Right atrium auricular region (tissue), 2 donors: ENCODE measurements around the gene ANXA8L1. TPM values are rescaled to one million over a fixed set of nuclear protein-coding genes. Genes with fewer than 3 reads are reported as not detected.
"Not testable (repeated sequence)": the region's sequence is repeated elsewhere in the genome, so short reads cannot be mapped to it uniquely, and the experiment has no call there.

Source experiments
- DNase-seq: peaks from one replicate; pipeline ENCODE4 v3.0.0-alpha.2; 2019; ENCODE audit warnings: low spot score
- H3K27ac ChIP-seq, 2 donors: fragments of 200-600 bp; sonication (generic); 1 replicate in 1 of 2; 2 replicates in 1 of 2; pipeline ENCODE4 v1.5.1; 2016 to 2019
- H3K27me3 ChIP-seq, 2 donors: fragments of 200-600 bp; sonication (generic); one replicate each; pipeline versions ENCODE4 v1.5.1 to v1.6.0; 2017 to 2019
- H3K36me3 ChIP-seq: fragments of 200-600 bp; sonication (generic); one replicate; pipeline ENCODE4 v1.5.1; 2016
- H3K4me1 ChIP-seq, 2 donors: fragments of 200-600 bp; sonication (generic); one replicate each; pipeline versions ENCODE4 v1.5.1 to v1.6.0; 2017 to 2019
- H3K4me3 ChIP-seq, 2 donors: fragments of 200-600 bp; sonication (generic); 1 replicate in 1 of 2; 2 replicates in 1 of 2; pipeline ENCODE4 v1.5.1; 2017 to 2019; ENCODE audit warnings: mild to moderate bottlenecking in 1 of 2, moderate library complexity in 1 of 2
- H3K9me3 ChIP-seq, 2 donors: fragments of 200-600 bp; sonication (generic); one replicate each; pipeline ENCODE4 v1.5.1; 2019
- CTCF ChIP-seq, 2 donors: fragments of 200-600 bp; sonication (generic); IDR thresholded peaks; one replicate each; pipeline ENCODE4 v1.5.1; 2019; ENCODE audit warnings: antibody characterized with exemption in 2 of 2
- total RNA-seq, 2 donors: library from RNA; depleted of rRNA; stranded (reverse); fragments of >200 nt; gene quantifications; one replicate each; pipeline ENCODE4 v1.1.0, GENCODE V29; 2016

ANXA8L1 gene
- total RNA-seq, 2 donors from 2014 or later = 12.5 to 44.2 TPM

- DNase-seq, H3K27me3 ChIP-seq, H3K4me3 ChIP-seq, H3K36me3 ChIP-seq, H3K4me1 ChIP-seq, H3K9me3 ChIP-seq: not testable (repeated sequence)
- peak overlapping the region in 1 of 2 donors; percentile 24 for H3K27ac ChIP-seq
Measured at GRCh38 chr10:46396441-46397279, 21.1 kb downstream of the ANXA8L1 start.

GRCh38 chr10:46397767-46398166 is 22.2 kb downstream of the ANXA8L1 start:
- not testable (repeated sequence) for H3K27me3 ChIP-seq, H3K9me3 ChIP-seq, DNase-seq, H3K4me1 ChIP-seq, H3K36me3 ChIP-seq
- Histone ChIP-seq H3K27ac (peak overlapping the region in 1 of 2 donors; percentile 62), H3K4me3 (peak overlapping the region in 1 of 2 donors; percentile 42)

GRCh38 chr10:46398212-46398886 is 22.8 kb downstream of the ANXA8L1 start:
- H3K27me3 ChIP-seq, H3K9me3 ChIP-seq, H3K36me3 ChIP-seq, H3K4me1 ChIP-seq, DNase-seq: not testable (repeated sequence)
- peak overlapping the region; percentile 9 to 82 for H3K27ac ChIP-seq
- peak in 1 of 2 donors; percentile 52 for TF ChIP-seq CTCF (IDR thresholded peaks at IDR 0.05)
- peak overlapping the region; percentile 42 to 45 for H3K4me3 ChIP-seq

- not testable (repeated sequence) for DNase-seq, H3K36me3 ChIP-seq, H3K4me1 ChIP-seq, H3K9me3 ChIP-seq, H3K4me3 ChIP-seq, H3K27me3 ChIP-seq, H3K27ac ChIP-seq
Measured at GRCh38 chr10:46409556-46409955, 34.0 kb downstream of the ANXA8L1 start.

- not testable (repeated sequence) for H3K4me1 ChIP-seq, H3K9me3 ChIP-seq, H3K27ac ChIP-seq, H3K36me3 ChIP-seq, DNase-seq, H3K27me3 ChIP-seq, H3K4me3 ChIP-seq
Measured at GRCh38 chr10:46411123-46411522, 35.5 kb downstream of the ANXA8L1 start.

GRCh38 chr10:46412665-46413064 is 37.1 kb downstream of the ANXA8L1 start:
- not testable (repeated sequence) for H3K9me3 ChIP-seq, DNase-seq, H3K27me3 ChIP-seq, H3K4me3 ChIP-seq, H3K27ac ChIP-seq, H3K36me3 ChIP-seq, H3K4me1 ChIP-seq

GRCh38 chr10:46415291-46415690 is 39.7 kb downstream of the ANXA8L1 start:
- H3K4me1 ChIP-seq, DNase-seq, H3K36me3 ChIP-seq, H3K4me3 ChIP-seq, H3K9me3 ChIP-seq, H3K27ac ChIP-seq, H3K27me3 ChIP-seq: not testable (repeated sequence)

GRCh38 chr10:46418283-46418682 is 42.7 kb downstream of the ANXA8L1 start:
- H3K27me3 ChIP-seq, H3K4me3 ChIP-seq, H3K27ac ChIP-seq, H3K9me3 ChIP-seq, H3K4me1 ChIP-seq, DNase-seq, H3K36me3 ChIP-seq: not testable (repeated sequence)

GRCh38 chr10:46419570-46420379 is 44.2 kb downstream of the ANXA8L1 start:
- H3K9me3 ChIP-seq, H3K4me1 ChIP-seq, H3K4me3 ChIP-seq, DNase-seq, H3K27me3 ChIP-seq, H3K27ac ChIP-seq, H3K36me3 ChIP-seq: not testable (repeated sequence)

GRCh38 chr10:46423550-46423949 is 48.0 kb downstream of the ANXA8L1 start:
- H3K36me3 ChIP-seq, H3K27me3 ChIP-seq, H3K27ac ChIP-seq, DNase-seq, H3K4me3 ChIP-seq, H3K9me3 ChIP-seq, H3K4me1 ChIP-seq: not testable (repeated sequence)

GRCh38 chr10:46440942-46441341 is 65.4 kb downstream of the ANXA8L1 start:
- DNase-seq, H3K4me1 ChIP-seq, H3K27ac ChIP-seq, H3K27me3 ChIP-seq, H3K36me3 ChIP-seq, H3K4me3 ChIP-seq, H3K9me3 ChIP-seq: not testable (repeated sequence)
